Neuronal stem cell (in vitro differentiated cells): Measurements from ENCODE around the gene CNPY2.

Experiments used
- DNase-seq: peaks from one replicate; pipeline ENCODE4 v3.0.0-alpha.2; 2013; ENCODE audit warnings: low spot score
- H2AFZ ChIP-seq: one replicate; pipeline ENCODE4 v1.6.1; 2013; ENCODE audit warnings: mild to moderate bottlenecking, low read length, inconsistent platforms
- H2AK5ac ChIP-seq: 2 replicates; pipeline ENCODE4 v1.6.1; 2013; ENCODE audit warnings: low read depth, mild to moderate bottlenecking, inconsistent platforms, low read length, moderate library complexity, mixed read lengths
- H2BK120ac ChIP-seq: 2 replicates; pipeline ENCODE4 v1.6.1; 2013; ENCODE audit warnings: low read depth, mild to moderate bottlenecking, inconsistent platforms, low read length, moderate library complexity, mixed read lengths
- H2BK12ac ChIP-seq: one replicate; pipeline ENCODE4 v1.6.1; 2013; ENCODE audit warnings: low read length, inconsistent platforms
- H2BK15ac ChIP-seq: 2 replicates; pipeline ENCODE4 v1.6.1; 2013; ENCODE audit warnings: mild to moderate bottlenecking, low read length, inconsistent platforms, mixed read lengths
- H2BK5ac ChIP-seq: one replicate; pipeline ENCODE4 v1.6.1; 2013; ENCODE audit warnings: inconsistent platforms, mild to moderate bottlenecking, low read length, moderate library complexity
- H3K14ac ChIP-seq: one replicate; pipeline ENCODE4 v1.6.1; 2013; ENCODE audit warnings: low read length, inconsistent platforms
- H3K18ac ChIP-seq: 2 replicates; pipeline ENCODE4 v1.6.1; 2013; ENCODE audit warnings: low read length, inconsistent platforms
- H3K23ac ChIP-seq: 2 replicates; pipeline ENCODE4 v1.6.1; 2013; ENCODE audit warnings: low read depth, mild to moderate bottlenecking, mixed read lengths, low read length, inconsistent platforms; ENCODE audit not compliant: poor library complexity
- H3K27ac ChIP-seq: replicated peaks from 3 replicates; pipeline ENCODE4 v1.5.1; 2013; ENCODE audit warnings: low read length, inconsistent platforms
- H3K27me3 ChIP-seq, 3 experiments: 2 replicates each; pipeline ENCODE4 v1.6.1; 2013; ENCODE audit warnings: low read length in 3 of 3, mild to moderate bottlenecking in 2 of 3, inconsistent platforms in 1 of 3, low read depth in 1 of 3, mixed read lengths in 1 of 3, moderate library complexity in 1 of 3; ENCODE audit not compliant: control insufficient read depth in 3 of 3, insufficient read depth in 3 of 3
- H3K36me3 ChIP-seq, 2 donors: replicated peaks in 1 of 2; 2 replicates each; pipeline ENCODE4 v1.6.1; 2013; ENCODE audit warnings: low read length in 2 of 2; ENCODE audit not compliant: control insufficient read depth in 2 of 2, insufficient read depth in 2 of 2
- H3K4ac ChIP-seq: 2 replicates; pipeline ENCODE4 v1.6.1; 2013; ENCODE audit warnings: inconsistent platforms, mild to moderate bottlenecking, low read length, moderate library complexity
- H3K4me1 ChIP-seq, 2 donors: 1 replicate in 1 of 2; 2 replicates in 1 of 2; pipeline ENCODE4 v1.6.1; 2013; ENCODE audit warnings: low read length in 2 of 2, low read depth in 1 of 2; ENCODE audit not compliant: control insufficient read depth in 2 of 2, insufficient read depth in 1 of 2
- H3K4me2 ChIP-seq: one replicate; pipeline ENCODE4 v1.6.1; 2013; ENCODE audit warnings: mild to moderate bottlenecking, low read length, inconsistent platforms; ENCODE audit not compliant: insufficient read depth, poor library complexity, severe bottlenecking
- H3K4me3 ChIP-seq, 2 donors: 2 replicates each; pipeline ENCODE4 v1.5.1; 2013; ENCODE audit warnings: low read length in 2 of 2, mild to moderate bottlenecking in 2 of 2, inconsistent platforms in 1 of 2, moderate library complexity in 1 of 2
- H3K79me1 ChIP-seq: one replicate; pipeline ENCODE4 v1.6.1; 2013; ENCODE audit warnings: low read depth, mild to moderate bottlenecking, inconsistent platforms, low read length, moderate library complexity
- H3K9ac ChIP-seq: one replicate; pipeline ENCODE4 v1.6.1; 2013; ENCODE audit warnings: mild to moderate bottlenecking, low read depth, low read length, inconsistent platforms; ENCODE audit not compliant: poor library complexity
- H3K9me3 ChIP-seq, 2 donors: replicated peaks in 1 of 2; 2 replicates each; pipeline versions ENCODE3 to v1.6.1; 2013; ENCODE audit warnings: low read length in 2 of 2, mild to moderate bottlenecking in 2 of 2, inconsistent platforms in 1 of 2, low read depth in 1 of 2, mixed read lengths in 1 of 2, moderate library complexity in 1 of 2; ENCODE audit not compliant: control insufficient read depth in 2 of 2, insufficient read depth in 1 of 2
- H4K8ac ChIP-seq: one replicate; pipeline ENCODE4 v1.6.1; 2013; ENCODE audit warnings: low read depth, mild to moderate bottlenecking, inconsistent platforms, low read length, moderate library complexity
- H4K91ac ChIP-seq: one replicate; pipeline ENCODE4 v1.6.1; 2013; ENCODE audit warnings: low read length, low read depth, mild to moderate bottlenecking, inconsistent platforms; ENCODE audit not compliant: poor library complexity
- WGBS, 2 donors: extraction: QIAGEN DNeasy Blood & Tissue Kit; methylation state at CpG; one replicate each; pipeline ENCODE4 v1.1.7; 2013; ENCODE audit warnings: missing lambda C conversion rate in 2 of 2, mixed read lengths in 1 of 2; ENCODE audit not compliant: insufficient read length in 2 of 2, insufficient replicate concordance in 1 of 2; ENCODE audit errors: extremely low coverage in 2 of 2; 5-methylcytosine and 5-hydroxymethylcytosine counted together

CNPY2 gene

DNA sequence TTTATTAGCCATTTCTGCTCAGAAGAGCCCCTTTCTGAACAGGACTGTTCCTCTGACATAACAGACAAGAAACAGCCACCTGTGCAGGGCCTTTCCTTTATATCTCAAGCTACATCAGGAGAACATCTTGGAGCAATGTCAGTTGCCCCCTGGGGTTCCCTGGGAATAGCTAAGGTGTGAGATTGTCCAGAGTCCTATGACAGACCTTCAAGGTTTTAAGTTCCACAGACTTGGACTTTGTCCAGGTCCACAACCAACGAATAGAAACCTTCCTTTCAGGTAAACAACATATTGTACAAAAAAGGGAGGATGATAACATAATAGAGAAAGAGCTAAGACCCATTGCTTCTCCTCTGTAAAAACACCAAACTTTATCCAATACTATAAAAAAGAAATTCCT lies 25.8 kb upstream of the CNPY2 start:
- Histone ChIP-seq H2BK5ac (no peak overlapping the region), H3K23ac (no peak overlapping the region), H4K91ac (no peak overlapping the region), H3K9ac (no peak overlapping the region), H3K18ac (no peak overlapping the region), H3K4me2 (no peak overlapping the region), H3K9me3 (no peaks in the 10 kb centered on the region), H3K4me3 (no peak overlapping the region), H2AFZ (no peak overlapping the region), H2BK12ac (no peak overlapping the region), H3K79me1 (no peaks in the 10 kb centered on the region), H4K8ac (no peak overlapping the region), H3K4ac (no peak overlapping the region), H3K36me3 (peaks cover 13 to 44% of the 10 kb centered on the region in 2 donors), H3K4me1 (peaks cover 0 to 7% of the 10 kb centered on the region in 2 donors), H3K27me3 (no peaks in the 10 kb centered on the region), H2BK120ac (no peak overlapping the region), H2BK15ac (no peak overlapping the region), H3K14ac (no peak overlapping the region), H2AK5ac (no peak overlapping the region), H3K27ac (no peak overlapping the region)
- DNase-seq, result no peak
- WGBS, 2 donors, result no CpG with 5 or more reads among the region's 1 CpG

DNA sequence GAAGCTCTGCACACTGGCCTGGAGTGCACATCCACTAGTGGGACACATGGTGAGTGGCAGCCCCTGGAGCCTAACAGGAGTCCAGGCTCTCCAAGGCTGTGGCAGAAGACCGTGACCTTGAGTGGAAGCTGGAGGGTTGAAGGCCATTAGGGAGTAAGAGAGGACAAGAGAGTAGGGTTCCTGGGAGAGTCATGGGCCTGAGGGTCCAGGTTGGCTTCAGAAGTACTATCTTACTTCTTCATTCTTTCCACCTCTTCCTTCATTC lies 23.3 kb upstream of the CNPY2 start:
- H4K91ac ChIP-seq, result no peak overlapping the region
- H3K4me2 ChIP-seq, result no peak overlapping the region
- no peak overlapping the region for H2BK120ac ChIP-seq
- H3K4ac ChIP-seq, result no peak overlapping the region
- no peaks in the 10 kb centered on the region for H3K79me1 ChIP-seq
- H3K23ac ChIP-seq, result no peak overlapping the region
- no peak overlapping the region for H2BK12ac ChIP-seq
- WGBS, 2 donors, result no CpG with 5 or more reads among the region's 1 CpG
- no peak overlapping the region for H4K8ac ChIP-seq
- H3K27ac ChIP-seq, result peak overlapping the region; percentile 5
- no peak for DNase-seq
- H3K4me3 ChIP-seq, result peak overlapping the region in 1 of 2 donors; percentile 14
- no peaks in the 10 kb centered on the region for H3K9me3 ChIP-seq
- peaks cover 2 to 9% of the 10 kb centered on the region in 2 donors for H3K4me1 ChIP-seq
- H2AFZ ChIP-seq, result peak overlapping the region; percentile 66
- H3K27me3 ChIP-seq, result no peaks in the 10 kb centered on the region
- peak overlapping the region; percentile 60 for H3K18ac ChIP-seq
- H2AK5ac ChIP-seq, result no peak overlapping the region
- H2BK15ac ChIP-seq, result no peak overlapping the region
- no peak overlapping the region for H3K9ac ChIP-seq
- H3K36me3 ChIP-seq, result peaks cover 10 to 24% of the 10 kb centered on the region in 2 donors
- H3K14ac ChIP-seq, result no peak overlapping the region
- no peak overlapping the region for H2BK5ac ChIP-seq

DNA sequence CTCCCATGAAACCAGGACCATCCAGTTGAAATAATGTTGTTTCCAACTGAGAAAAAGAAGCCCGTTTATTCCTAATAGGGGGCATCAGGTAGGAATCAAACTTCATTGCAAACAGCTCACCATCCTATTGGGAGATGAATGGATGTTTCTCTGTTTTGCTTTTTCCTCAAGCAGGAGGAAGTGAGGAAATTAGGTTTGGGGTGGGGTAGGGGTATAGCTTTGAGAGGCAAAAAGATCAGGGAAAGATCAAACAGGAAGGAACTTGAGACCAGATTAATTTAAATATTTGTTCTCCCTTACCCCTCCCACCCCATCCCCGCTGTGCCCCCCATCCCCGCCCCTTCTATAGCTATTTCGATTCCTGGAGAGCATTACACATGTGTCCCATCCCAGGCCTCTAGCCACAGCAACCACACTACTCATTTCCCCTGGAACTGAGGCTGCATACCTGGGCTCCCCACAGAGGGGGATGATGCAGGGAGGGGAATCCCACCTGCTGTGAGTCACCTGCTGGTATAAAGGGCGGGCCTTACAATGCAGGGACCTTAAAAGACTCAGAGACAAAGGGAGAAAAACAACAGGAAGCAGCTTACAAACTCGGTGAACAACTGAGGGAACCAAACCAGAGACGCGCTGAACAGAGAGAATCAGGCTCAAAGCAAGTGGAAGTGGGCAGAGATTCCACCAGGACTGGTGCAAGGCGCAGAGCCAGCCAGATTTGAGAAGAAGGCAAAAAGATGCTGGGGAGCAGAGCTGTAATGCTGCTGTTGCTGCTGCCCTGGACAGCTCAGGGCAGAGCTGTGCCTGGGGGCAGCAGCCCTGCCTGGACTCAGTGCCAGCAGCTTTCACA lies 22.7 kb upstream of the CNPY2 start, which contains the start of gene IL23A:
IL23A (plus strand) TSS at position 577 of the 850 bp plus-strand sequence; CDS start at position 738, 161 bp downstream.
- Histone ChIP-seq H3K4me1 (peaks cover 2 to 9% of the 10 kb centered on the region in 2 donors), H2AK5ac (no peak within 1 kb of the TSS), H4K8ac (no peak within 1 kb of the TSS), H2AFZ (peak within 1 kb of the TSS; percentile 66), H3K4me2 (no peak within 1 kb of the TSS), H2BK120ac (no peak within 1 kb of the TSS), H3K27ac (peak within 1 kb of the TSS; percentile 5), H3K36me3 (peaks cover 5 to 19% of the 10 kb centered on the region in 2 donors), H2BK15ac (no peak within 1 kb of the TSS), H2BK12ac (no peak within 1 kb of the TSS), H4K91ac (no peak within 1 kb of the TSS), H3K4me3 (peak within 1 kb of the TSS in 1 of 2 donors; percentile 14), H3K79me1 (no peaks in the 10 kb centered on the region), H3K18ac (peak within 1 kb of the TSS; percentile 60), H2BK5ac (no peak within 1 kb of the TSS), H3K9ac (no peak within 1 kb of the TSS), H3K23ac (no peak within 1 kb of the TSS), H3K27me3 (no peaks in the 10 kb centered on the region), H3K14ac (no peak within 1 kb of the TSS), H3K4ac (no peak within 1 kb of the TSS), H3K9me3 (no peaks in the 10 kb centered on the region)
- no peak for DNase-seq
- WGBS, 2 donors, result no CpG with 5 or more reads among the region's 9 CpGs

GRCh38 chr12:56337753-56338251 lies 22.0 kb upstream of the CNPY2 start:
- Histone ChIP-seq H2BK12ac (no peak overlapping the region), H3K18ac (no peak overlapping the region), H3K4me3 (no peak overlapping the region), H3K27ac (no peak overlapping the region), H3K4ac (no peak overlapping the region), H2BK15ac (no peak overlapping the region), H4K91ac (no peak overlapping the region), H3K4me1 (peaks cover 5 to 14% of the 10 kb centered on the region in 2 donors), H3K14ac (no peak overlapping the region), H3K36me3 (peaks cover 0 to 11% of the 10 kb centered on the region in 2 donors), H3K9me3 (no peaks in the 10 kb centered on the region), H2AFZ (no peak overlapping the region), H2AK5ac (no peak overlapping the region), H3K79me1 (no peaks in the 10 kb centered on the region), H3K23ac (no peak overlapping the region), H3K9ac (no peak overlapping the region), H4K8ac (no peak overlapping the region), H3K27me3 (no peaks in the 10 kb centered on the region), H2BK5ac (no peak overlapping the region), H2BK120ac (no peak overlapping the region), H3K4me2 (no peak overlapping the region)
- no peak for DNase-seq
- WGBS, 2 donors, result no CpG with 5 or more reads among the region's 8 CpGs
